GM21360 (cell line): ENCODE measurements around the gene TTC14.

Experiments used
- ATAC-seq: cut with Tn5 transposase; IDR thresholded peaks from one replicate; pipeline ENCODE4 v1.9.1; 2021; ENCODE audit warnings: mild to moderate bottlenecking, moderate library complexity; ENCODE audit not compliant: unreplicated experiment

The TTC14 gene

GRCh38 chr3:180626844-180627243 is 24.9 kb downstream of the TTC14 start:
- ATAC-seq: peak; percentile 84

GRCh38 chr3:180630371-180630770 is 28.4 kb downstream of the TTC14 start:
- ATAC-seq: no peak

GRCh38 chr3:180631317-180631716 is 29.4 kb downstream of the TTC14 start:
- ATAC-seq: no peak

GRCh38 chr3:180633722-180634121 is 31.8 kb downstream of the TTC14 start:
- no peak for ATAC-seq

- no peak for ATAC-seq
Measured at GRCh38 chr3:180640987-180641386, 39.0 kb downstream of the TTC14 start.

- peak; percentile 79 for ATAC-seq
Measured at GRCh38 chr3:180646187-180646790, 44.3 kb downstream of the TTC14 start.

- ATAC-seq: no peak
Measured at GRCh38 chr3:180656406-180656805, 54.4 kb downstream of the TTC14 start.

GRCh38 chr3:180657094-180657493 is 55.1 kb downstream of the TTC14 start:
- no peak for ATAC-seq
